Aorta (tissue), 5 donors: ENCODE data around the gene SLF1. TPM values are rescaled to one million over a fixed set of nuclear protein-coding genes. Genes with fewer than 3 reads are reported as not detected.

Experiments
- ATAC-seq: fragments of 200-7000 bp; cut with Tn5 transposase; one replicate; pipeline ENCODE4 v1.9.1; 2022; ENCODE audit warnings: moderate library complexity; ENCODE audit not compliant: low FRiP score
- DNase-seq, 2 donors: peaks; one replicate each; pipeline ENCODE4 v3.0.0-alpha.2; 2020
- H3K27ac ChIP-seq, 2 donors: one replicate each; pipeline ENCODE4 v1.5.1; 2013; ENCODE audit warnings: low read length in 2 of 2, mild to moderate bottlenecking in 2 of 2, moderate library complexity in 2 of 2, control low read depth in 1 of 2, inconsistent platforms in 1 of 2, low read depth in 1 of 2
- H3K27me3 ChIP-seq, 2 donors: one replicate each; pipeline ENCODE4 v1.6.1; 2013; ENCODE audit warnings: control low read depth in 1 of 2, low read length in 1 of 2, mild to moderate bottlenecking in 1 of 2, moderate library complexity in 1 of 2; ENCODE audit not compliant: insufficient read depth in 2 of 2, control insufficient read depth in 1 of 2
- H3K36me3 ChIP-seq, 2 donors: one replicate each; pipeline ENCODE4 v1.6.1; 2013; ENCODE audit warnings: control low read depth in 1 of 2, low read length in 1 of 2, mild to moderate bottlenecking in 1 of 2; ENCODE audit not compliant: insufficient read depth in 2 of 2, control insufficient read depth in 1 of 2
- H3K4me1 ChIP-seq, 2 donors: one replicate each; pipeline ENCODE4 v1.6.1; 2013; ENCODE audit warnings: low read length in 2 of 2, control low read depth in 1 of 2, mild to moderate bottlenecking in 1 of 2, moderate library complexity in 1 of 2; ENCODE audit not compliant: insufficient read depth in 2 of 2, control insufficient read depth in 1 of 2
- H3K4me3 ChIP-seq, 2 donors: one replicate each; pipeline ENCODE4 v1.5.1; 2013; ENCODE audit warnings: low read length in 2 of 2, control low read depth in 1 of 2, mild to moderate bottlenecking in 1 of 2
- H3K9me3 ChIP-seq: one replicate; pipeline ENCODE4 v1.6.1; 2013; ENCODE audit warnings: mild to moderate bottlenecking, low read length; ENCODE audit not compliant: control insufficient read depth
- WGBS, 2 donors: extraction: QIAGEN DNeasy Blood & Tissue Kit; methylation state at CpG; one replicate each; pipeline ENCODE4 v1.1.7; 2013; 5-methylcytosine and 5-hydroxymethylcytosine counted together
- intact Hi-C, 2 donors: fragments of 100-400 bp; cut with DNase I; formaldehyde crosslinking; loops; one replicate each; pipeline versions ENCODE4 v1.14.2 to v1.15.0; 2022
- polyA plus RNA-seq, 2 donors: library from polyadenylated mRNA; stranded (reverse); fragments of 200-250 nt; gene quantifications; one replicate each; pipeline ENCODE4 v1.2.3, GENCODE V29; 2013
- total RNA-seq, 2 donors: library from RNA; stranded (reverse); fragmentation: NEBNext Ultra II Directional; extraction: Animal tissue kit (Norgen Biotek cat#: 25700); gene quantifications; one replicate each; pipeline ENCODE4 v1.2.1, GENCODE V29; 2021
- donor health status: healthy with polysubstance abuse.
- donor health status: Bipolar disorder and iron deficiency.
- donor health status: DM: no; HTN: no; CAD: no.
- donor health status: DM: no; HTN: no; CAD: no.
- donor health status: DM: yes; HTN: yes; CAD: no.

The SLF1 gene
- total and polyA plus RNA-seq, 4 donors, result 2.1 to 6.1 (median 3.5) TPM

- DNase-seq, result no peak
- Histone ChIP-seq H3K4me3 (no peak overlapping the region), H3K27me3 (no peaks in the 10 kb centered on the region), H3K27ac (no peak overlapping the region), H3K4me1 (no peaks in the 10 kb centered on the region), H3K36me3 (no peaks in the 10 kb centered on the region), H3K9me3 (no peaks in the 10 kb centered on the region)
- WGBS, 2 donors, result 92 to 95% methylated on average over 3 of the region's 3 CpGs
- ATAC-seq, result no peak
- intact Hi-C loops, result no loop called here
Measured at GRCh38 chr5:94615862-94616261, 2.6 kb upstream of the SLF1 start.

- peak; percentile 82 for ATAC-seq
Measured at GRCh38 chr5:94618029-94618492, 408 bp upstream of the SLF1 start.

GRCh38 chr5:94620256-94620655 is 1.8 kb downstream of the SLF1 start:
- intact Hi-C loops, result no loop called here
- H3K4me3 ChIP-seq, result no peak overlapping the region
- no peaks in the 10 kb centered on the region for H3K36me3 ChIP-seq
- H3K4me1 ChIP-seq, result no peaks in the 10 kb centered on the region
- no peak for DNase-seq
- WGBS, 2 donors, result 95 to 96% methylated on average over 5 of the region's 5 CpGs
- no peaks in the 10 kb centered on the region for H3K9me3 ChIP-seq
- H3K27me3 ChIP-seq, result no peaks in the 10 kb centered on the region
- no peak for ATAC-seq
- H3K27ac ChIP-seq, result no peak overlapping the region

More at GRCh38 chr5:94618029-94618492, 408 bp upstream of the SLF1 start:
- Histone ChIP-seq H3K36me3 (no peaks in the 10 kb centered on the region), H3K9me3 (no peaks in the 10 kb centered on the region), H3K27ac (no peak overlapping the region), H3K4me1 (no peaks in the 10 kb centered on the region), H3K27me3 (no peaks in the 10 kb centered on the region), H3K4me3 (peak overlapping the region; percentile 37 to 90)
- 0% methylated on average over 23 of the region's 23 CpGs for WGBS, 2 donors
- intact Hi-C loops, result no loop called here
- peak; percentile 67 to 80 for DNase-seq

- Histone ChIP-seq H3K9me3 (no peaks in the 10 kb centered on the region), H3K4me3 (no peak overlapping the region), H3K36me3 (no peaks in the 10 kb centered on the region), H3K27ac (no peak overlapping the region), H3K4me1 (no peaks in the 10 kb centered on the region), H3K27me3 (no peaks in the 10 kb centered on the region)
- DNase-seq (no peak), ATAC-seq (no peak)
- intact Hi-C loops, result no loop called here
- 74 to 76% methylated on average over 5 of the region's 5 CpGs for WGBS, 2 donors
Measured at GRCh38 chr5:94621763-94622162, 3.3 kb downstream of the SLF1 start.

- no peak overlapping the region for H3K27ac ChIP-seq
- no peaks in the 10 kb centered on the region for H3K4me1 ChIP-seq
- no peaks in the 10 kb centered on the region for H3K36me3 ChIP-seq
- H3K27me3 ChIP-seq, result no peaks in the 10 kb centered on the region
- H3K4me3 ChIP-seq, result no peak overlapping the region
- no peak for DNase-seq
- no peak for ATAC-seq
- no peaks in the 10 kb centered on the region for H3K9me3 ChIP-seq
- intact Hi-C loops, result no loop called here
Measured at GRCh38 chr5:94623011-94623410, 4.5 kb downstream of the SLF1 start.

- DNase-seq (no peak), ATAC-seq (no peak)
- Histone ChIP-seq H3K27ac (no peak overlapping the region), H3K4me3 (no peak overlapping the region), H3K27me3 (no peaks in the 10 kb centered on the region), H3K36me3 (no peaks in the 10 kb centered on the region), H3K9me3 (no peaks in the 10 kb centered on the region), H3K4me1 (no peaks in the 10 kb centered on the region)
- WGBS, 2 donors, result 81 to 89% methylated on average over 2 of the region's 2 CpGs
- intact Hi-C loops, result no loop called here
Measured at GRCh38 chr5:94623877-94624276, 5.4 kb downstream of the SLF1 start.

- no peak for DNase-seq
- no peak for ATAC-seq
- WGBS, 2 donors, result 88 to 95% methylated on average over 1 of the region's 1 CpG
- H3K4me3 ChIP-seq, result no peak overlapping the region
- H3K27ac ChIP-seq, result no peak overlapping the region
- no peaks in the 10 kb centered on the region for H3K36me3 ChIP-seq
- no peaks in the 10 kb centered on the region for H3K4me1 ChIP-seq
- intact Hi-C loops, result no loop called here
- H3K9me3 ChIP-seq, result no peaks in the 10 kb centered on the region
- no peaks in the 10 kb centered on the region for H3K27me3 ChIP-seq
Measured at GRCh38 chr5:94627191-94627590, 8.7 kb downstream of the SLF1 start.

- 67 to 74% methylated on average over 2 of the region's 2 CpGs for WGBS, 2 donors
- no peaks in the 10 kb centered on the region for H3K27me3 ChIP-seq
- H3K36me3 ChIP-seq, result no peaks in the 10 kb centered on the region
- no peak overlapping the region for H3K4me3 ChIP-seq
- H3K9me3 ChIP-seq, result no peaks in the 10 kb centered on the region
- no peak for DNase-seq
- ATAC-seq, result no peak
- H3K27ac ChIP-seq, result no peak overlapping the region
- intact Hi-C loops, result no loop called here
- H3K4me1 ChIP-seq, result no peaks in the 10 kb centered on the region
Measured at GRCh38 chr5:94632024-94632423, 13.6 kb downstream of the SLF1 start.

- no peaks in the 10 kb centered on the region for H3K4me1 ChIP-seq
- H3K4me3 ChIP-seq, result no peak overlapping the region
- DNase-seq (no peak), ATAC-seq (no peak)
- no peak overlapping the region for H3K27ac ChIP-seq
- intact Hi-C loops, result no loop called here
- peaks cover 0 to 2% of the 10 kb centered on the region in 2 donors for H3K36me3 ChIP-seq
- no peaks in the 10 kb centered on the region for H3K27me3 ChIP-seq
- 97% methylated on average over 3 of the region's 3 CpGs for WGBS, 2 donors
- peaks cover 2% of the 10 kb centered on the region for H3K9me3 ChIP-seq
Measured at GRCh38 chr5:94640176-94640575, 21.7 kb downstream of the SLF1 start.
